Activated T-cell treated with anti-CD3 and anti-CD28 coated beads for 24 hours (primary cell): ENCODE data around the gene ATG4C.

Source experiments
- DNase-seq: peaks from one replicate; pipeline ENCODE4 v3.0.0-alpha.2; 2020; ENCODE audit warnings: low read depth

Gene ATG4C

DNA sequence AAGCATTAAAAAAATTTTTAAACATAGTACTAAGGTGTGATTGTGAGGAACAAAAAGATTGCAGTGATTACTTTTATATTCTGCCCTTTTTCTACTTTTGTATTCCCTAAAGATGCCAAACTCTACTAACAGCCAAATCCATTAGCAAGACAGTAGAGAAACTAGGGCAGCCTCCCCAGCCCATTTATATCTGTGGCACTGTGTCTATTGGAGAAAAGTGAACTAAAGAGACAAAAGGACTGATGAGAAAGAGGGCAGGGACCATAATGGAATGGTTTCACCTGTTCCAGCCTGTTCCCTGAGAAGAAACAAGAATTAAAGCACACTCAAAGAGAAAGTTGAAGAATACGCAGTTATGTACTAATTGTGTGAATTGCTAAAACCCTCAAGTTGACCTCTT lies 56.6 kb downstream of the ATG4C start:
- DNase-seq, result no peak

DNA sequence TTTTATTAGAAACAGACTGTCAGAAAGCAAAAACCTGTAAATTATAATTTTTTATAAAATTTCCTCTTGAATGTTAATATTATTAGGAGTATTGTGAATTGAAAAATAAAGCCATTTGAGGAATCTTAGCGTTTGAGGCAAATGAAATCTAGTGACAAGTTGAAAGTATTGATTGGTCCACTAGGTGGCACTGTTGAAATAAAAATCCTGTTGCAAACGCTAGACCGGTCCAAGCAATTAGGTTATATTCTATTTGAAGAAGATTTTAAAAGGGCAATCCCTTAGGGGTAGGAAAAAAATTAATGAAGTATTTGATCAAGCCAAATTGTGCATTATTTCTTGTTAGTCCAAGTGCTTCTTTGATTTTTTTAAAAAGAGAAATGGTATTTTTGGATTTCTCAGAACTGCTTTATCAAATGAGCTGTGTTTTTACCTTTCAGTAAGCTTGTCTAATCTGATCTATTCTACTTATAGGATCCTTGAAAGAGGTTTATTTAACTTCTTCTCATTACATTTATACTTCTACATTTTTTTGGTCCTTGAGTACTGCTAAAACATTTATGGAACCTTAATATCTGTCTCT lies 57.7 kb downstream of the ATG4C start:
- DNase-seq, result no peak

- no peak for DNase-seq
These were observed 60.1 kb downstream of the ATG4C start for GRCh38 chr1:62844030-62844429.

DNA sequence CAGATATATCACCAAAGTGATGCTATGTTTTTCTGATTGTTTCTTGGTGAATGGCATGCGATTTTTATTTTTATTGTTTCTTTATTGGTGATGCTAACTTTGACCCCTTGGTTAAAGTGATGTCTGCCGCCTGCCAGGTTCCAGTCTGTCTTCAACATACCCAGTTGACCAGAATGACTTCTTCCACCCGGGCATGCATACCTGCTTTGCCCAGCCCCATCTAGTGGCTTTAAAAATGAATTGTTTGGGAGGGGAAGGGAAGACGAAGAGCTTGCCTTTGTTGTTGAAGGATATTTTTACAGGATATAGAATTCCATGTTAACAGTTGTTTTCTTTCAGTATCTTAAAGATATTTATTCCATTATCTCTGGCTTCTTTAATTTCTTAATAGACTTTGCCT lies 65.1 kb downstream of the ATG4C start:
- DNase-seq, result no peak

GRCh38 chr1:62852253-62852652 lies 68.3 kb downstream of the ATG4C start:
- DNase-seq, result no peak

DNA sequence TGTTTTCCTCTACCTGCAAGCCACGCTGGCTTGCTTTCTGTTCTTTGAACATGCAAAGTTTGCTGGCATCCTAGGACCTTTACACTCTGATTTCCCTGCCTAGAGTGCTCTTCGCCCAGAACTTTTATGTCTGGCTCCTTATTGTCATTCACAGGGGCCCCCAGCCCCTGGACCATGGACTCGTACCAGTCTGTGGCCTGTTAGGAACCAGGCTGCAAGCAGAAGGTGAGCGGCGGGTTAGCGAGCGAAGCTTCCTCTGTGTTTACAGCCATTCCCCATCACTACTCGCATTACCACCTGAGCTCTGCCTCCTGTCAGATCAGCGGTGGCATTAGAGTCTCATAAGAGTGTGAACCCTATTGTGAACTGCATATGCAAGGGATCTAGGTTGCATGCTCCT lies 73.0 kb downstream of the ATG4C start:
- no peak for DNase-seq

- no peak for DNase-seq
These were observed 85.4 kb downstream of the ATG4C start for GRCh38 chr1:62869217-62869754.

DNA sequence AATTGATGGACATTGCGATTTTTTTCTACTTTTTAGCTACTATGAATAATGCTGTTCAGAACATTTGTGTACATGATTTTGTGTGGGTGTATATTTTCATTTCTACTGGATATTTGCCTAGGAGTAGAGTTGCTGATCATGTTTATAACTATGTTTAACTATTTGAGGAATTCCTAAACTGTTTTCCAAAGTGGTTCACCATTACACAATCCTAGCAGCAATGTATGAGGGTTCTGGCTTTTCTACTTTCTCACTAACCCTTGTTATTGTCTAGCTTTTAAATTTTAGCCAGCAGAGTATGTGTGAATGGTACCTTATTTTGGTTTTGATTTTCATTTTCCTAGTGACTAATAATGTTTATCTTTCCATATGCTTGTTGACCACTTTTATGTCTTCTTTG lies 86.2 kb downstream of the ATG4C start:
- DNase-seq, result no peak

GRCh38 chr1:62875676-62876075 lies 91.7 kb downstream of the ATG4C start:
- DNase-seq, result no peak

- no peak for DNase-seq
These were observed 92.6 kb downstream of the ATG4C start for GRCh38 chr1:62876535-62876934.

- DNase-seq, result no peak
These were observed 93.6 kb downstream of the ATG4C start for GRCh38 chr1:62877579-62877978.

DNA sequence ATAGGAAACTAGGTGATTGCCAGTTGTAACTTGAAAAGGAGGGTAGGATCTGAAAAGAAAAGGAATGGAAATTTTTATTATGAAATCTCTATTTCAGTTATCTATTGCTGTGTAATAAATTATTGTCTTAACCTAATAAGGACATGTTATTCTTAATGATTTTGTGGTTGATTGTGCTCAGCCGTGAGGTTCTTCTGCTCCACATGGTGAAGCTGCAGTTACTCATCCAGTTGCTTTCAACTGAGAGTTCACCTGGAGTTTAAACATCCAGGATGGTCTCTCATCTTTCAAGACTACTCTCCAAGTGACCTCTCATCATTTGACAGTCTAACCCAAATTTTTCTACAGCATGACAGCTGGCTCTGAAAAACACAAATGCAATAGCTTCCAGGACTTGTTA lies 96.0 kb downstream of the ATG4C start:
- DNase-seq, result no peak

DNA sequence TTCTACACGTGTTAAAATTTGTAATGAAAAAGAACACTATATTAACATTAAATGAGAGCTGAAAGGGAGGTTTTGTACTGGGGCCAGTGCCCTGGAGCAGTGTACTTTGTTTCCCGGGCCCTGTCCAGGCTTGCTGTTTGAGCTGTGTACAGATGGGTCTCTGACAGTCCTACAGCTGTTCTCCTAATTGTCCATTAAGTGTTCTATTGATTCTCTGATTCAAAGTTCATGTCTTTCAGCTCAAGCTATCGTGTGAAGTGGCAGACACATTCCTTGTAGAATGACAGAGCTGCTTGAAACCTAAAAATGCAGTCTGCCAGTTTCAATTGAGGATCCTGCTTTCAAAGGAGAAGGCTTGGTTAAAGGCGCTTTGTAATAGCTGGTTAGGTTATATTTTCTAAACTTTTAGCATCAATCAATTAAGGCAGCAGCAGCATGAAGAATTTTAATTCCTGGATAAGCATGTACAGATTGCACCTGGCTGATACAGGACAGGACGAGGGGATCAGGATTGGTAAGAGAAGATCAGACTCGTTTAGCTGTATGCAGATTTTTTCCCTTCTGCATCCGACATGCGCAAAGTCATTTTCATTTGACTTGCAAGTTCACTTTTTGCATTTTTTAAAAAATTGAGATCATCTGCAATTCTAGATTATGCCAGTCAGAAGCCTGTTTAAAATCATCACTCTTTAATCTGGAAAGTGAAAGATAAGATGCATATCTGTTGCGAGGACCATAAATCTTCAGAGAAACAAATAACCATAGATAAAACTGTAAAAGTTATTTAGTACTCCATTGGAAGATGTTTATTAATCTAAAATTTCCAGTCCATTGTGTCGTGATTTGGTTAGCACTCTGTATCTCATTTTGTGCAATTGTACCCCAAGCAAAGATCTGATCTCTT lies 98.5 kb downstream of the ATG4C start:
- no peak for DNase-seq

GRCh38 chr1:62884156-62884740 lies 100.3 kb downstream of the ATG4C start:
- DNase-seq, result no peak

- DNase-seq, result no peak
These were observed 104.0 kb downstream of the ATG4C start for GRCh38 chr1:62887799-62888507.

- DNase-seq, result no peak
These were observed 108.1 kb downstream of the ATG4C start for GRCh38 chr1:62891956-62892562.

DNA sequence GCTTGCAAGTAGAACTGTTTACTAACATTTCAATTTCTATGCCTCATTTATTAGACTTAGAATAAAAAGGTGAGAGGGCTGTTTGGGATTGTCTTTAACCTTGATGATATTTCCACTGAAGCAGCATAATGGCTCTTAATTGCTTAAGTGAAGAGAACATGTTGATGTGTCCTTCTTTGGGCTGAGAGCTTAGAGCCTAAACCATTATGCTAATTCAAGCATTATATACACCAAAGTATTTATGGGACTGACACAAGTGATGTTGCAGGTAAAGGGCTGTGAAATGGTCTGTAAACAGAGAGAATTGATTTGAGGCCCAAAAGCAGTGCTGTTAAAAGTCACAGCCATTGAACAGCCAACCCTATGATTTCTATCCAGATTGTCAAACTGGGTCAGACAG lies 113.9 kb downstream of the ATG4C start:
- DNase-seq, result no peak

- no peak for DNase-seq
These were observed 116.6 kb downstream of the ATG4C start for GRCh38 chr1:62900566-62900965.

DNA sequence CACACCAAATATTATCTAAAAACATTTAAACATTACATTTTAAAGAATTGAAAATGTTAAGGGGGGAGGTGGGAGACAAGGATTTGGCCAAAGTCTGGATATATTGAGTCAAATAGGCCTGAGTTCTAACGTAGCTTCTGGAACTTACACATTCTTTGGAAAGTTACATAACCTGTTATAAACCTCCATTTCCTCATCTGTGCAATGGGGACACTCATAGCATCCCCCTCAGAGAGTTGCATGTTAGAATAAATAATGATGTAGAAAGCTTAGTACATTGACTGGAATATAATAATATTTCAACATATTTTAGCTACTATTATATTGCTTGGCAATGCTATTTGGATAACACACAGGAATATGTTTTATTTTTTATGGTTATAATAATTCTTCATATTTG lies 117.7 kb downstream of the ATG4C start:
- DNase-seq, result no peak

DNA sequence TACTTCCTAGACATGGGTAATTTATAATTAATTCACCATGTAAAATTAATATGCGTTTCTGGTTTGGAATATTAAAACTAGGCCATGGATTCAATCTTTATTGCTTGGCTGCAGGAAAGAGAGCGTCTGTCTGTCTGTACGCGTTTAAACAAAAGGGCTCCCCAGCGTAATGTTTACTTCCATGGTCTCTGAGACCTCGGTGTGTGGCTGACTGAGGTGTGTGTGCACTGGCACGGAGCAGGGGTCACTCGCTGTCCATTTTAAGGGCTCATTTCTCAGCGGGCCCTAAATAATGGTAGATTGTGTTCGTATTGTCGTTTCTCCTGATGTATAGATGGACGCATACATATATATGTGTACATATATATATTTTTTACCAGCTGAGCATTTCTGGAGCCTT lies 119.6 kb downstream of the ATG4C start:
- no peak for DNase-seq

- DNase-seq, result no peak
These were observed 120.3 kb downstream of the ATG4C start for GRCh38 chr1:62903982-62904855.
